Fibroblast of lung (primary cell): Measurements from ENCODE around the gene FAM170B. TPM values are rescaled to one million over a fixed set of nuclear protein-coding genes. Genes with fewer than 3 reads are reported as not detected.

Experiments
- DNase-seq, 2 donors: peaks; one replicate each; pipeline versions ENCODE4 v3.0.0 to v3.0.0-alpha.2; 2010; ENCODE audit warnings: low read depth in 2 of 2
- H2AFZ ChIP-seq: 2 replicates; pipeline ENCODE4 v1.5.1; 2012; ENCODE audit warnings: low read length, control low read depth, inconsistent platforms
- H3K27ac ChIP-seq: 2 replicates; pipeline ENCODE4 v1.5.1; 2011; ENCODE audit warnings: low read length, control low read depth; ENCODE audit not compliant: insufficient read depth
- H3K27me3 ChIP-seq: 2 replicates; pipeline ENCODE4 v1.5.1; 2011; ENCODE audit warnings: mild to moderate bottlenecking, low read length; ENCODE audit not compliant: control insufficient read depth, insufficient read depth
- H3K36me3 ChIP-seq: 2 replicates; pipeline ENCODE4 v1.5.1; 2011; ENCODE audit warnings: low read length; ENCODE audit not compliant: control insufficient read depth, insufficient read depth
- H3K4me1 ChIP-seq: 2 replicates; pipeline ENCODE4 v1.5.1; 2011; ENCODE audit warnings: low read length; ENCODE audit not compliant: control insufficient read depth, insufficient read depth; ENCODE audit errors: extremely low read depth
- H3K4me2 ChIP-seq: 2 replicates; pipeline ENCODE4 v1.5.1; 2011; ENCODE audit warnings: low read length, control low read depth; ENCODE audit not compliant: insufficient read depth; ENCODE audit errors: extremely low read depth
- H3K4me3 ChIP-seq, 4 experiments: fragments of 200-600 bp in 1 of 4; sonication (generic) in 1 of 4; replicated peaks in 1 of 4; 2 replicates each; pipeline ENCODE4 v1.5.1; 2011 to 2016; ENCODE audit warnings: low read length in 4 of 4, low read depth in 3 of 4, mild to moderate bottlenecking in 3 of 4, control low read depth in 2 of 4, inconsistent platforms in 1 of 4, mixed read lengths in 1 of 4; ENCODE audit not compliant: insufficient read depth in 1 of 4; ENCODE audit errors: control extremely low read depth in 1 of 4
- H3K79me2 ChIP-seq: 2 replicates; pipeline ENCODE4 v1.5.1; 2012; ENCODE audit warnings: mild to moderate bottlenecking, low read length, inconsistent platforms; ENCODE audit not compliant: control insufficient read depth, insufficient read depth
- H3K9ac ChIP-seq: 2 replicates; pipeline ENCODE4 v1.5.1; 2011; ENCODE audit warnings: mild to moderate bottlenecking, low read length, control low read depth; ENCODE audit not compliant: insufficient read depth
- H3K9me3 ChIP-seq: 2 replicates; pipeline ENCODE4 v1.5.1; 2012; ENCODE audit warnings: low read depth, low read length; ENCODE audit not compliant: control insufficient read depth, insufficient read depth
- H4K20me1 ChIP-seq: 2 replicates; pipeline ENCODE4 v1.5.1; 2011; ENCODE audit warnings: low read length; ENCODE audit not compliant: control insufficient read depth, insufficient read depth; ENCODE audit errors: extremely low read depth
- CTCF ChIP-seq, 2 donors: IDR thresholded peaks in 1 of 2; conservative IDR thresholded peaks in 1 of 2; 1 replicate in 1 of 2; 2 replicates in 1 of 2; pipeline ENCODE4 v1.5.1; 2011 to 2012; ENCODE audit warnings: low read length in 2 of 2, control low read depth in 1 of 2, inconsistent platforms in 1 of 2, low read depth in 1 of 2, mild to moderate bottlenecking in 1 of 2
- EZH2 ChIP-seq: IDR thresholded peaks from 2 replicates; pipeline ENCODE4 v1.5.1; 2012; ENCODE audit warnings: low read length, control low read depth, mild to moderate bottlenecking; ENCODE audit errors: missing control alignments
- polyA plus RNA-seq, 2 donors: library from polyadenylated mRNA; depleted of rRNA in 1 of 2; stranded (reverse) in 1 of 2; unstranded in 1 of 2; fragments of >200 nt; gene quantifications; 2 replicates each; pipeline ENCODE4 v1.2.1, GENCODE V29; 2011 to 2012; ENCODE audit warnings: missing spikeins in 1 of 2
- total RNA-seq: library from RNA; depleted of rRNA; stranded (reverse); fragments of >200 nt; gene quantifications from 2 replicates; pipeline ENCODE4 v1.2.1, GENCODE V29; 2014

FAM170B gene
- total and polyA plus RNA-seq, 2 donors (not counting 1 experiment from before 2014, with no cell fraction given) = not detected

GRCh38 chr10:49158404-49158803 is 24.6 kb upstream of the FAM170B start:
- Histone ChIP-seq H3K9ac (no peak overlapping the region), H3K4me2 (no peak overlapping the region), H3K9me3 (no peaks in the 10 kb centered on the region), H3K27me3 (no peaks in the 10 kb centered on the region), H3K4me1 (peaks cover 6% of the 10 kb centered on the region), H2AFZ (no peak overlapping the region), H3K4me3 (no peak overlapping the region), H3K27ac (no peak overlapping the region), H3K36me3 (no peaks in the 10 kb centered on the region), H3K79me2 (no peaks in the 10 kb centered on the region), H4K20me1 (no peaks in the 10 kb centered on the region)
- TF ChIP-seq EZH2 (no peak), CTCF (conservative IDR thresholded peaks at IDR 0.05 in 1 of 2, IDR thresholded peaks at IDR 0.05 in 1 of 2; ENCODE audit: low read depth in 1 of 2, low read length in 2 of 2) (no peak)
- no peak for DNase-seq

GRCh38 chr10:49157229-49157628 is 23.4 kb upstream of the FAM170B start:
- Histone ChIP-seq H3K27me3 (no peaks in the 10 kb centered on the region), H4K20me1 (no peaks in the 10 kb centered on the region), H2AFZ (no peak overlapping the region), H3K9ac (no peak overlapping the region), H3K79me2 (no peaks in the 10 kb centered on the region), H3K4me3 (no peak overlapping the region), H3K36me3 (no peaks in the 10 kb centered on the region), H3K27ac (no peak overlapping the region), H3K4me1 (peaks cover 6% of the 10 kb centered on the region), H3K4me2 (no peak overlapping the region), H3K9me3 (no peaks in the 10 kb centered on the region)
- TF ChIP-seq EZH2 = no peak
- no peak for TF ChIP-seq CTCF (conservative IDR thresholded peaks at IDR 0.05 in 1 of 2, IDR thresholded peaks at IDR 0.05 in 1 of 2; ENCODE audit: low read depth in 1 of 2, low read length in 2 of 2)
- no peak for DNase-seq

- Histone ChIP-seq H3K27me3 (peaks cover 2% of the 10 kb centered on the region), H3K9ac (no peak overlapping the region), H3K36me3 (no peaks in the 10 kb centered on the region), H2AFZ (no peak overlapping the region), H3K4me3 (no peak overlapping the region), H3K79me2 (no peaks in the 10 kb centered on the region), H3K9me3 (no peaks in the 10 kb centered on the region), H3K4me2 (no peak overlapping the region), H3K27ac (no peak overlapping the region), H3K4me1 (peaks cover 6% of the 10 kb centered on the region), H4K20me1 (no peaks in the 10 kb centered on the region)
- no peak for DNase-seq
- no peak for TF ChIP-seq CTCF (conservative IDR thresholded peaks at IDR 0.05 in 1 of 2, IDR thresholded peaks at IDR 0.05 in 1 of 2; ENCODE audit: low read depth in 1 of 2, low read length in 2 of 2)
- TF ChIP-seq EZH2 = no peak
Observed at GRCh38 chr10:49154641-49155040, 20.8 kb upstream of the FAM170B start.
